GM12878 (cell line): Measurements from ENCODE around the gene NXN. TPM values are rescaled to one million over a fixed set of nuclear protein-coding genes. Genes with fewer than 3 reads are reported as not detected.

Experiments
- ATAC-seq: fragments of 200-7000 bp; cut with Tn5 transposase; 3 replicates; pipeline ENCODE4 v1.9.1; 2020; ENCODE audit warnings: mild to moderate bottlenecking, moderate library complexity
- BruUV-seq: library from RNA; stranded (reverse); fragments of 400-500 nt; replicated peaks from 2 replicates; lab custom pipeline; 2021; lab: Mats Ljungman, UMichigan
- CTCF ChIA-PET: fragments of 300-600 bp; sonication (Branson Sonifier 250); formaldehyde crosslinking; extraction: SDS; loops from one replicate; lab custom pipeline; 2021; ENCODE audit warnings: inconsistent platforms; lab: Yijun Ruan, JAX
- POLR2A ChIA-PET: fragments of 350-600 bp; formaldehyde crosslinking; extraction: SDS; loops from one replicate; lab custom pipeline; 2021; ENCODE audit warnings: inconsistent platforms; lab: Charles Lee
- RAD21 ChIA-PET: fragments of 300-600 bp; sonication (Branson Sonifier 250); formaldehyde crosslinking; loops from one replicate; lab custom pipeline; 2023; ENCODE audit warnings: antibody characterized with exemption; ENCODE audit not compliant: unreplicated experiment; lab: Charles Lee
- SMC1A ChIA-PET: fragments of 300-600 bp; sonication (Branson Sonifier 250); formaldehyde crosslinking; loops from one replicate; lab custom pipeline; 2023; ENCODE audit not compliant: unreplicated experiment, uncharacterized antibody; lab: Charles Lee
- DNase-seq: peaks from one replicate; pipeline ENCODE4 v3.0.0-alpha.2; 2011; ENCODE audit warnings: low read depth, low spot score
- FAIRE-seq: peaks from 3 replicates; lab custom pipeline; 2011; peaks lifted over from hg19 to GRCh38; lab: Jason Lieb, UNC
- H2AFZ ChIP-seq: 2 replicates; pipeline ENCODE4 v1.6.0; 2011; ENCODE audit warnings: low read depth, low read length, control low read depth; ENCODE audit not compliant: control insufficient read depth
- H3K27ac ChIP-seq: 2 replicates; pipeline ENCODE4 v1.5.1; 2011; ENCODE audit warnings: control low read depth; ENCODE audit not compliant: control insufficient read depth, insufficient read depth
- H3K27me3 ChIP-seq, 2 experiments: replicated peaks in 1 of 2; 2 replicates each; pipeline versions ENCODE4 v1.6.0 to v1.6.1; 2011; ENCODE audit warnings: low read length in 1 of 2; ENCODE audit not compliant: control insufficient read depth in 2 of 2, insufficient read depth in 2 of 2
- H3K36me3 ChIP-seq, 2 experiments: 2 replicates each; pipeline ENCODE4 v1.5.1; 2011; ENCODE audit warnings: low read length in 1 of 2; ENCODE audit not compliant: control insufficient read depth in 2 of 2, insufficient read depth in 2 of 2
- H3K4me1 ChIP-seq: 2 replicates; pipeline ENCODE4 v1.6.1; 2011; ENCODE audit warnings: mild to moderate bottlenecking, low read length, moderate library complexity, mixed read lengths; ENCODE audit not compliant: control insufficient read depth, insufficient read depth
- H3K4me2 ChIP-seq: 2 replicates; pipeline ENCODE4 v1.6.0; 2011; ENCODE audit warnings: control low read depth; ENCODE audit not compliant: control insufficient read depth, insufficient read depth
- H3K4me3 ChIP-seq: fragments of 200-600 bp; sonication (generic); 2 replicates; pipeline ENCODE4 v1.5.1; 2016
- H3K79me2 ChIP-seq: 2 replicates; pipeline ENCODE4 v1.6.0; 2011; ENCODE audit warnings: low read length; ENCODE audit not compliant: control insufficient read depth, insufficient read depth
- H3K9ac ChIP-seq: 2 replicates; pipeline ENCODE4 v1.8.0; 2011; ENCODE audit warnings: low read length, control low read depth, mixed read lengths; ENCODE audit not compliant: control insufficient read depth, insufficient read depth
- H3K9me3 ChIP-seq: replicated peaks from 3 replicates; pipeline ENCODE4 v1.5.1; 2011; ENCODE audit warnings: mild to moderate bottlenecking, low read length; ENCODE audit not compliant: control insufficient read depth, insufficient read depth
- H4K20me1 ChIP-seq: 2 replicates; pipeline ENCODE4 v1.6.0; 2011; ENCODE audit not compliant: control insufficient read depth, insufficient read depth
- HDAC2 ChIP-seq: fragments of 200-600 bp; sonication (generic); IDR thresholded peaks from 2 replicates; pipeline ENCODE4 v1.6.1; 2017
- MLLT1 ChIP-seq: fragments of 450-650 bp; IDR thresholded peaks from 2 replicates; pipeline ENCODE4 v1.6.1; 2016; ENCODE audit warnings: mild to moderate bottlenecking
- MTA2 ChIP-seq: fragments of 450-650 bp; IDR thresholded peaks from 2 replicates; pipeline ENCODE4 v1.6.1; 2016; ENCODE audit warnings: low read depth, mild to moderate bottlenecking, moderate library complexity
- MYB ChIP-seq: fragments of 150-350 bp; IDR thresholded peaks from 2 replicates; pipeline ENCODE4 v1.6.1; 2014; ENCODE audit warnings: mild to moderate bottlenecking, low read depth, low read length, borderline replicate concordance
- NFIC ChIP-seq: IDR thresholded peaks from 2 replicates; pipeline ENCODE4 v1.6.1; 2012; ENCODE audit warnings: low read depth, mild to moderate bottlenecking, inconsistent platforms, low read length, moderate library complexity
- NFYB ChIP-seq: IDR thresholded peaks from 2 replicates; pipeline ENCODE4 v1.6.1; 2011; ENCODE audit warnings: low read depth, mild to moderate bottlenecking, low read length, improper control_type of control experiment, moderate library complexity; ENCODE audit not compliant: insufficient read depth
- NR2C2 ChIP-seq: IDR thresholded peaks from 2 replicates; pipeline ENCODE4 v1.6.1; 2011; ENCODE audit warnings: borderline replicate concordance, low read depth; ENCODE audit not compliant: control insufficient read depth, insufficient read length
- PML ChIP-seq: IDR thresholded peaks from 2 replicates; pipeline ENCODE4 v1.6.1; 2012; ENCODE audit warnings: low read length, inconsistent platforms
- RUNX3 ChIP-seq: IDR thresholded peaks from 2 replicates; pipeline ENCODE4 v1.6.1; 2012; ENCODE audit warnings: low read length, inconsistent platforms
- SIN3A ChIP-seq: IDR thresholded peaks from 2 replicates; pipeline ENCODE4 v1.6.1; 2012; ENCODE audit warnings: low read depth, low read length, improper control_type of control experiment
- SMAD1 ChIP-seq: fragments of 450-650 bp; IDR thresholded peaks from 2 replicates; pipeline ENCODE4 v1.6.1; 2018; ENCODE audit warnings: mild to moderate bottlenecking, low read depth; ENCODE audit not compliant: partially characterized antibody
- TBL1XR1 ChIP-seq: IDR thresholded peaks from 2 replicates; pipeline ENCODE4 v1.6.1; 2012; ENCODE audit warnings: low read depth, low read length, improper control_type of control experiment
- TCF7 ChIP-seq: IDR thresholded peaks from 2 replicates; pipeline ENCODE4 v1.6.1; 2014; ENCODE audit warnings: antibody characterized with exemption, borderline replicate concordance
- YBX1 ChIP-seq: fragments of 450-650 bp; IDR thresholded peaks from 2 replicates; pipeline ENCODE4 v1.6.1; 2016; ENCODE audit warnings: antibody characterized with exemption
- WGBS: methylation state at CpG from one replicate; pipeline ENCODE4 v1.1.6; 2016; ENCODE audit warnings: low lambda C conversion rate; ENCODE audit not compliant: insufficient replicate concordance, insufficient coverage; ENCODE audit errors: missing lambda C conversion rate; 5-methylcytosine and 5-hydroxymethylcytosine counted together
- in situ Hi-C: fragments of 300-500 bp; cut with MboI; formaldehyde crosslinking; loops from 9 replicates; pipeline ENCODE4 v1.14.3; 2018; ENCODE audit warnings: mixed read lengths
- intact Hi-C: fragments of 100-400 bp; cut with micrococcal nuclease; formaldehyde crosslinking; loops from one replicate; pipeline ENCODE4 v1.14.2; 2022; ENCODE audit not compliant: unreplicated experiment
- polyA plus RNA-seq, 11 experiments: library from polyadenylated mRNA; depleted of rRNA in 4 of 11; unstranded in 6 of 11; stranded (reverse) in 5 of 11; fragments of >200 nt; fragmentation: Nextera tagmentation in 4 of 11; fragmentation: Illumina TruSeq in 1 of 11; extraction: Ambion mirVana in 4 of 11; extraction: Trizol in 1 of 11; gene quantifications; 1 replicate in 1 of 11; 2 replicates in 10 of 11; pipeline versions ENCODE4 v1.2.1 to v1.2.3, GENCODE V29; 2011 to 2016; ENCODE audit warnings: inconsistent platforms in 2 of 11, missing spikeins in 2 of 11, low read depth in 1 of 11
- total RNA-seq, 4 experiments: library from RNA; depleted of rRNA in 3 of 4; stranded (reverse); fragments of >200 nt in 3 of 4; fragmentation: Illumina TruSeq in 1 of 4; extraction: Trizol in 1 of 4; gene quantifications; 2 replicates each; pipeline versions ENCODE4 v1.2.1 to v1.2.3, GENCODE V29; 2013 to 2021

NXN gene
- total and polyA plus RNA-seq, 10 of the 15 experiments (the other 5 are each of a cell fraction or from before 2014, with no cell fraction given) = 0.04 to 1.2 (median 0.30) TPM

- ATAC-seq (no peak), DNase-seq (no peak)
- in situ Hi-C loops = no loop called here
- H3K36me3 ChIP-seq = no peaks in the 10 kb centered on the region
- ChIA-PET CTCF (no interaction called here), POLR2A (no interaction called here)
- no peaks in the 10 kb centered on the region for H4K20me1 ChIP-seq
- WGBS = 52% methylated on average over 21 of the region's 21 CpGs
- H3K9ac ChIP-seq = no peak overlapping the region
- H3K4me1 ChIP-seq = peaks cover 3% of the 10 kb centered on the region; the same call in 1 of the 2 replicates
- no peak overlapping the region for H3K4me3 ChIP-seq
- no TSS peak for BruUV-seq
- no peak for TF ChIP-seq MTA2
- no peak for TF ChIP-seq MLLT1
- TF ChIP-seq, all 136 proteins: peak for 0
- RAD21 ChIA-PET = no interaction called here
- SMC1A ChIA-PET = no interaction called here
- no peak for FAIRE-seq
- no peak overlapping the region for H2AFZ ChIP-seq
- H3K27ac ChIP-seq = no peak overlapping the region
- no peaks in the 10 kb centered on the region for H3K27me3 ChIP-seq
- H3K79me2 ChIP-seq = no peaks in the 10 kb centered on the region
- no peak overlapping the region for H3K4me2 ChIP-seq
- no peaks in the 10 kb centered on the region for H3K9me3 ChIP-seq
- intact Hi-C loops = no loop called here
Observed at GRCh38 chr17:887551-888209, 91.9 kb downstream of the NXN start.

GRCh38 chr17:885971-886571, 93.5 kb downstream of the NXN start:
- H3K27ac ChIP-seq = no peak overlapping the region
- H3K4me1 ChIP-seq = peaks cover 3% of the 10 kb centered on the region; the same call in 1 of the 2 replicates
- no peak for TF ChIP-seq YBX1
- no peak for TF ChIP-seq RUNX3
- no peak for TF ChIP-seq TBL1XR1
- TF ChIP-seq NFIC = no peak
- TF ChIP-seq NR2C2 = no peak
- TF ChIP-seq HDAC2 = no peak
- TF ChIP-seq SMAD1 = no peak
- no peak for TF ChIP-seq MYB
- no peak for TF ChIP-seq SIN3A
- no peak for TF ChIP-seq NFYB
- no peak for TF ChIP-seq TCF7
- TF ChIP-seq PML = no peak
- no peaks in the 10 kb centered on the region for H4K20me1 ChIP-seq
- DNase-seq = no peak
- no peaks in the 10 kb centered on the region for H3K9me3 ChIP-seq
- no peak overlapping the region for H3K9ac ChIP-seq
- no peak for FAIRE-seq
- no peak overlapping the region for H2AFZ ChIP-seq
- ChIA-PET SMC1A (no interaction called here), RAD21 (no interaction called here), CTCF (no interaction called here), POLR2A (interaction anchor here (0.6 kb wide), 1 partner anchor 219 kb away, joined by 3 read pairs; no protein-coding TSS in a partner anchor)
- no peak for ATAC-seq
- in situ Hi-C loops (no loop called here), intact Hi-C loops (no loop called here)
- H3K27me3 ChIP-seq = no peaks in the 10 kb centered on the region
- no peaks in the 10 kb centered on the region for H3K36me3 ChIP-seq
- no peak overlapping the region for H3K4me3 ChIP-seq
- no peaks in the 10 kb centered on the region for H3K79me2 ChIP-seq
- BruUV-seq = no TSS peak
- no peak overlapping the region for H3K4me2 ChIP-seq
- WGBS = 79% methylated on average over 18 of the region's 18 CpGs
